Ovary (tissue), 3 donors: ENCODE results near the gene FOXI3.

Experiments used
- POLR2A ChIP-seq: fragments of 450-650 bp; IDR thresholded peaks from one replicate; pipeline ENCODE4 v1.6.1; 2017; ENCODE audit warnings: antibody characterized with exemption, mild to moderate bottlenecking, moderate library complexity
- TF ChIP-seq, protein P1 (sequence below), 3 donors: fragments of 450-650 bp in 2 of 3; fragments of 200-600 bp in 1 of 3; IDR thresholded peaks; one replicate each; pipeline versions ENCODE4 v1.5.1 to v1.8.0; 2016 to 2022; ENCODE audit warnings: antibody characterized with exemption in 3 of 3, mild to moderate bottlenecking in 1 of 3
- donor health status: DM: no; HTN: no; CAD: no.

DNA sequence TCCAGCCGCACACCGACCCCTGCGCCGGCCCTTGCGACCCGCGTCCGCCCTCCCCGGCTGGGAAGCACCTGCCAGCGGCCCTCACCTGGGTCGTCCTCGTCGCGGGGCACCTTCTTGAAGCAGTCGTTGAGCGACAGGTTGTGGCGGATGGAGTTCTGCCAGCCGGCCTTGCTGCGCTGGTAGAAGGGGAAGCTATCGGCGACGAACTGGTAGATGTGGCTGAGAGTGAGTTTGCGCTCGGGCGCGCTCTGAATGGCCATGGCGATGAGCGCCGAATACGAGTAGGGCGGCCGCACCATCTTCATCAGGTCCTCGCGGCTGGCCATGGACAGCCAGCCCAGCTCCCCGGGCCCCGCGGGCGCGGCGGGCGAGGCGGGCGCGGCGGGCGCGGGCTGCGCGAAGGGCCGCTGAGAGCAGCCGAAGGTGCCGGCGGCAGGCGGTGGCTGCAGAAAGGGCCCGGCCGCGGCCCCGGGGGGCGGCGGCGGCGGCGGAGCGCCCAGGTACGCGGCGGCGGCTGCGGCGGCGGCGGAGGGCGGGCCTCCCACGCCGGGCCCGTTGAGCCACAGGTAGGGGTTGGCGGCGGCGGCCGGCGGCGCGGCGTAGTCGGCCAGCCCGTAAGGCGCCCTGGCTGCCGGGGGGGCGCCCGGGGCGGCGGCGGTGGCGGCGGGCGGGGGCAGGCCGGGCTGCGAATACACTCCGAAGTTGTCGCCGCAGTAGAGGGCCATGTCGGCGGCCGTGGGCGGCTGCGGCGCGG is 505 bp downstream of the FOXI3 start:
- TF ChIP-seq POLR2A = no peak
- TF ChIP-seq, protein P1, sequence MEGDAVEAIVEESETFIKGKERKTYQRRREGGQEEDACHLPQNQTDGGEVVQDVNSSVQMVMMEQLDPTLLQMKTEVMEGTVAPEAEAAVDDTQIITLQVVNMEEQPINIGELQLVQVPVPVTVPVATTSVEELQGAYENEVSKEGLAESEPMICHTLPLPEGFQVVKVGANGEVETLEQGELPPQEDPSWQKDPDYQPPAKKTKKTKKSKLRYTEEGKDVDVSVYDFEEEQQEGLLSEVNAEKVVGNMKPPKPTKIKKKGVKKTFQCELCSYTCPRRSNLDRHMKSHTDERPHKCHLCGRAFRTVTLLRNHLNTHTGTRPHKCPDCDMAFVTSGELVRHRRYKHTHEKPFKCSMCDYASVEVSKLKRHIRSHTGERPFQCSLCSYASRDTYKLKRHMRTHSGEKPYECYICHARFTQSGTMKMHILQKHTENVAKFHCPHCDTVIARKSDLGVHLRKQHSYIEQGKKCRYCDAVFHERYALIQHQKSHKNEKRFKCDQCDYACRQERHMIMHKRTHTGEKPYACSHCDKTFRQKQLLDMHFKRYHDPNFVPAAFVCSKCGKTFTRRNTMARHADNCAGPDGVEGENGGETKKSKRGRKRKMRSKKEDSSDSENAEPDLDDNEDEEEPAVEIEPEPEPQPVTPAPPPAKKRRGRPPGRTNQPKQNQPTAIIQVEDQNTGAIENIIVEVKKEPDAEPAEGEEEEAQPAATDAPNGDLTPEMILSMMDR (IDR thresholded peaks at IDR 0.05) = no peak
